HepG2 (cell line): ENCODE measurements around the gene ZFPL1. TPM values are rescaled to one million over a fixed set of nuclear protein-coding genes. Genes with fewer than 3 reads are reported as not detected.

Experiments used
- ATRX ChIP-seq: sonication (generic); formaldehyde crosslinking; IDR thresholded peaks from 2 replicates; pipeline ENCODE4 v1.4.0; 2020; ENCODE audit warnings: missing genetic modification reagents, borderline replicate concordance
- CEBPB ChIP-seq: IDR thresholded peaks from 2 replicates; pipeline ENCODE4 v1.6.1; 2011; ENCODE audit warnings: low read depth, low read length, improper control_type of control experiment, borderline replicate concordance
- DNMT1 ChIP-seq: sonication (generic); formaldehyde crosslinking; IDR thresholded peaks from 2 replicates; pipeline ENCODE4 v1.5.1; 2020; ENCODE audit warnings: mild to moderate bottlenecking, missing genetic modification reagents
- DR1 ChIP-seq: sonication (generic); formaldehyde crosslinking; IDR thresholded peaks from 2 replicates; pipeline ENCODE4 v1.8.0; 2021; ENCODE audit warnings: mild to moderate bottlenecking, missing genetic modification reagents, inconsistent platforms
- HNF4G ChIP-seq, 2 experiments: sonication (generic) in 1 of 2; formaldehyde crosslinking in 1 of 2; IDR thresholded peaks; 2 replicates each; pipeline versions ENCODE4 v1.4.0 to v1.6.1; 2011 to 2020; ENCODE audit warnings: borderline replicate concordance in 2 of 2, low read depth in 2 of 2, mild to moderate bottlenecking in 2 of 2, low read length in 1 of 2, missing genetic modification reagents in 1 of 2, moderate library complexity in 1 of 2
- IRX3 ChIP-seq: sonication (generic); formaldehyde crosslinking; IDR thresholded peaks from 2 replicates; pipeline ENCODE4 v1.8.1; 2023; ENCODE audit warnings: mild to moderate bottlenecking, low read depth, missing genetic modification reagents, borderline replicate concordance
- ISX ChIP-seq: sonication (generic); formaldehyde crosslinking; conservative IDR thresholded peaks from 2 replicates; pipeline ENCODE4 v1.5.0; 2020; ENCODE audit warnings: missing genetic modification reagents
- MAX ChIP-seq: IDR thresholded peaks from 2 replicates; pipeline ENCODE4 v1.6.1; 2012; ENCODE audit warnings: inconsistent platforms
- PBX3 ChIP-seq: sonication (generic); formaldehyde crosslinking; IDR thresholded peaks from 2 replicates; pipeline ENCODE4 v1.8.1; 2023; ENCODE audit warnings: missing genetic modification reagents, inconsistent platforms, borderline replicate concordance
- RBM39 ChIP-seq: fragments of 200-400 bp; formaldehyde crosslinking; IDR thresholded peaks from one replicate; pipeline ENCODE4 v1.6.1; 2018; ENCODE audit warnings: antibody characterized with exemption, mild to moderate bottlenecking, low read depth, low read length; ENCODE audit not compliant: poor library complexity, severe bottlenecking
- RFX1 ChIP-seq: fragments of 450-650 bp; IDR thresholded peaks from 2 replicates; pipeline ENCODE4 v1.6.1; 2017
- RXRB ChIP-seq: IDR thresholded peaks from 2 replicates; pipeline ENCODE4 v1.6.1; 2016; ENCODE audit warnings: borderline replicate concordance, missing genetic modification reagents, missing compliant biosample characterization
- SMAD3 ChIP-seq: sonication (generic); formaldehyde crosslinking; IDR thresholded peaks from 2 replicates; pipeline ENCODE4 v1.4.0; 2020; ENCODE audit warnings: missing genetic modification reagents
- SOX5 ChIP-seq: IDR thresholded peaks from 2 replicates; pipeline ENCODE4 v1.6.1; 2016; ENCODE audit warnings: borderline replicate concordance
- SRF ChIP-seq: IDR thresholded peaks from 2 replicates; pipeline ENCODE4 v1.6.1; 2011; ENCODE audit warnings: mild to moderate bottlenecking, low read depth, low read length, moderate library complexity
- TBX3 ChIP-seq: fragments of 450-650 bp; IDR thresholded peaks from 2 replicates; pipeline ENCODE4 v1.6.1; 2017; ENCODE audit warnings: antibody characterized with exemption, mild to moderate bottlenecking, inconsistent platforms, borderline replicate concordance
- TGIF2 ChIP-seq: IDR thresholded peaks from 2 replicates; pipeline ENCODE4 v1.6.1; 2016; ENCODE audit warnings: control low read depth, missing compliant biosample characterization
- ZBTB46 ChIP-seq: sonication (generic); formaldehyde crosslinking; IDR thresholded peaks from 2 replicates; pipeline ENCODE4 v1.4.0; 2020; ENCODE audit warnings: mild to moderate bottlenecking, missing genetic modification reagents, borderline replicate concordance
- ZFAT ChIP-seq: sonication (generic); formaldehyde crosslinking; conservative IDR thresholded peaks from 2 replicates; pipeline ENCODE4 v1.8.1; 2023; ENCODE audit warnings: missing genetic modification reagents, inconsistent platforms
- ZGPAT ChIP-seq: IDR thresholded peaks from 2 replicates; pipeline ENCODE4 v1.6.1; 2016; ENCODE audit warnings: mild to moderate bottlenecking
- ZNF180 ChIP-seq: sonication (generic); formaldehyde crosslinking; IDR thresholded peaks from 2 replicates; pipeline ENCODE4 v1.4.0; 2020; ENCODE audit warnings: low read depth, missing genetic modification reagents, borderline replicate concordance
- ZNF234 ChIP-seq: sonication (generic); formaldehyde crosslinking; conservative IDR thresholded peaks from 2 replicates; pipeline ENCODE4 v1.5.1; 2020; ENCODE audit warnings: mild to moderate bottlenecking, missing genetic modification reagents
- ZNF557 ChIP-seq: sonication (generic); formaldehyde crosslinking; IDR thresholded peaks from 2 replicates; pipeline ENCODE4 v1.4.0; 2020; ENCODE audit warnings: missing genetic modification reagents
- ZNF562 ChIP-seq: sonication (generic); formaldehyde crosslinking; IDR thresholded peaks from 2 replicates; pipeline ENCODE4 v1.8.0; 2022; ENCODE audit warnings: missing genetic modification reagents, borderline replicate concordance
- ZNF740 ChIP-seq: sonication (generic); formaldehyde crosslinking; IDR thresholded peaks from 2 replicates; pipeline ENCODE4 v1.4.0; 2020; ENCODE audit warnings: missing genetic modification reagents
- polyA plus RNA-seq, 8 experiments: library from polyadenylated mRNA; depleted of rRNA in 3 of 8; stranded (reverse) in 7 of 8; unstranded in 1 of 8; fragments of >200 nt; fragmentation: Illumina TruSeq in 4 of 8; extraction: Trizol in 4 of 8; gene quantifications; 2 replicates each; pipeline versions ENCODE4 v1.2.1 to v1.2.3, GENCODE V29; 2011 to 2016; ENCODE audit warnings: low read depth in 4 of 8, missing spikeins in 1 of 8, mixed read lengths in 1 of 8; ENCODE audit not compliant: insufficient read depth in 1 of 8
- total RNA-seq, 5 experiments: library from RNA; depleted of rRNA; stranded (reverse); fragments of >200 nt; fragmentation: Illumina TruSeq; extraction: Trizol; gene quantifications; 2 replicates each; pipeline ENCODE4 v1.2.3, GENCODE V29; 2016; ENCODE audit warnings: low read depth in 1 of 5

The ZFPL1 gene
- total and polyA plus RNA-seq, 2 of the 13 experiments (the other 11 are each of a cell fraction or from before 2014, with no cell fraction given): 32.2 to 56.0 TPM

GRCh38 chr11:65112546-65113360, 28.7 kb downstream of the ZFPL1 start (continued):
- TF ChIP-seq PBX3 (CRISPR knock-in tag) (no peak), ZNF557 (no peak), HNF4G (IDR thresholded peaks at IDR 0.05; ENCODE audit: borderline replicate concordance, low read depth, low read length) (no peak), HNF4G (CRISPR knock-in tag; IDR thresholded peaks at IDR 0.05; ENCODE audit: borderline replicate concordance, low read depth) (no peak), ZNF180 (no peak), TGIF2 (CRISPR knock-in tag) (peak; percentile 71; the same call in 1 of the 2 replicates), ZBTB46 (CRISPR knock-in tag) (0 out of 2 replicates have a peak, but pooled peaks have one; percentile 16), DNMT1 (CRISPR knock-in tag) (no peak), SOX5 (CRISPR knock-in tag) (no peak), ZNF562 (CRISPR knock-in tag) (no peak), ZGPAT (no peak; the same call in 1 of the 2 replicates), ZNF740 (peak; percentile 31; the same call in 1 of the 2 replicates), CEBPB (no peak), SMAD3 (CRISPR knock-in tag) (no peak), RXRB (CRISPR knock-in tag) (no peak), ISX (CRISPR knock-in tag) (0 out of 2 replicates have a peak, but pooled peaks have one; percentile 36), DR1 (CRISPR knock-in tag) (no peak), IRX3 (CRISPR knock-in tag) (no peak), RBM39 (no peak), TBX3 (no peak), ZNF234 (0 out of 2 replicates have a peak, but pooled peaks have one; percentile 51), RFX1 (no peak), SRF (no peak), ZFAT (no peak), ATRX (CRISPR knock-in tag) (no peak), MAX (peak; percentile 53)
